Neural cell (in vitro differentiated cells): ENCODE data around the gene JPH2. TPM values are rescaled to one million over a fixed set of nuclear protein-coding genes. Genes with fewer than 3 reads are reported as not detected.

Source experiments
- H2AFZ ChIP-seq: fragments of 200-600, 300-800 bp; sonication (generic), shearing (Covaris generic); 2 replicates; pipeline ENCODE4 v1.6.0; 2014; ENCODE audit warnings: low read depth, mild to moderate bottlenecking, antibody characterized with exemption, low read length, moderate library complexity
- H3F3A ChIP-seq: fragments of 200-600 bp; shearing (Covaris generic); 2 replicates; pipeline ENCODE4 v1.6.1; 2016; ENCODE audit warnings: mild to moderate bottlenecking, moderate library complexity, mixed read lengths, antibody characterized with exemption, low read length; ENCODE audit not compliant: insufficient read depth, poor library complexity, severe bottlenecking
- H3K27ac ChIP-seq: fragments of 200-600, 300-800 bp; sonication (generic), shearing (Covaris generic); 2 replicates; pipeline ENCODE4 v1.5.1; 2014; ENCODE audit warnings: mild to moderate bottlenecking, low read length, moderate library complexity
- H3K27me3 ChIP-seq: fragments of 300-800, 200-600 bp; sonication (generic), shearing (Covaris generic); 2 replicates; pipeline ENCODE4 v1.6.0; 2014; ENCODE audit warnings: mild to moderate bottlenecking, low read depth, low read length, moderate library complexity; ENCODE audit not compliant: insufficient read depth
- H3K36me3 ChIP-seq: fragments of 300-800, 200-600 bp; sonication (generic), shearing (Covaris generic); 2 replicates; pipeline ENCODE4 v1.5.1; 2014; ENCODE audit warnings: mild to moderate bottlenecking, antibody characterized with exemption, low read length, moderate library complexity; ENCODE audit not compliant: insufficient read depth
- H3K4me2 ChIP-seq: fragments of 300-800, 200-600 bp; sonication (generic), shearing (Covaris generic); 2 replicates; pipeline ENCODE4 v1.6.0; 2014; ENCODE audit warnings: mild to moderate bottlenecking, low read length
- H3K4me3 ChIP-seq: fragments of 300-800, 200-600 bp; sonication (generic), shearing (Covaris generic); 2 replicates; pipeline ENCODE4 v1.5.1; 2014; ENCODE audit warnings: mild to moderate bottlenecking, low read length, moderate library complexity
- H3K79me2 ChIP-seq: fragments of 200-600 bp; shearing (Covaris generic); replicated peaks from 2 replicates; pipeline ENCODE4 v1.6.0; 2014; ENCODE audit warnings: mild to moderate bottlenecking, low read length, moderate library complexity; ENCODE audit not compliant: insufficient read depth
- H3K9ac ChIP-seq: fragments of 300-800, 200-600 bp; sonication (generic), shearing (Covaris generic); 2 replicates; pipeline ENCODE4 v1.6.1; 2016; ENCODE audit warnings: mild to moderate bottlenecking, low read length, mixed read lengths
- H3K9me2 ChIP-seq: fragments of 200-600 bp; shearing (Covaris generic); 2 replicates; pipeline ENCODE4 v1.6.1; 2016; ENCODE audit warnings: mild to moderate bottlenecking, low read length, mixed read lengths; ENCODE audit not compliant: insufficient read depth
- H3K9me3 ChIP-seq: fragments of 200-600, 300-800 bp; sonication (generic), shearing (Covaris generic); 2 replicates; pipeline ENCODE4 v1.6.1; 2016; ENCODE audit warnings: mild to moderate bottlenecking, mixed run types, low read length, moderate library complexity, mixed read lengths
- H4K20me1 ChIP-seq: fragments of 200-600 bp; shearing (Covaris generic); 2 replicates; pipeline ENCODE4 v1.6.1; 2016; ENCODE audit warnings: mild to moderate bottlenecking, mixed run types; ENCODE audit not compliant: insufficient read depth
- CTCF ChIP-seq: fragments of 450-650 bp; IDR thresholded peaks from 2 replicates; pipeline ENCODE4 v1.5.1; 2014; ENCODE audit warnings: antibody characterized with exemption, mild to moderate bottlenecking, moderate library complexity; ENCODE audit not compliant: poor library complexity, severe bottlenecking
- EP300 ChIP-seq: fragments of 450-650 bp; conservative IDR thresholded peaks from 2 replicates; pipeline ENCODE4 v1.6.1; 2014; ENCODE audit warnings: antibody characterized with exemption, mild to moderate bottlenecking, moderate library complexity; ENCODE audit not compliant: poor library complexity, severe bottlenecking
- EZH2 ChIP-seq: fragments of 200-600, 300-800 bp; shearing (Covaris generic), sonication (generic); IDR thresholded peaks from 2 replicates; pipeline ENCODE4 v1.6.1; 2014; ENCODE audit warnings: antibody characterized with exemption, low read length, borderline replicate concordance, mild to moderate bottlenecking; ENCODE audit not compliant: insufficient read depth, poor library complexity, severe bottlenecking
- MXI1 ChIP-seq: fragments of 450-650 bp; conservative IDR thresholded peaks from 2 replicates; pipeline ENCODE4 v1.6.1; 2014; ENCODE audit warnings: antibody characterized with exemption, mild to moderate bottlenecking; ENCODE audit not compliant: poor library complexity, severe bottlenecking
- POLR2AphosphoS5 ChIP-seq: IDR thresholded peaks from 2 replicates; pipeline ENCODE4 v1.6.1; 2012
- RAD21 ChIP-seq: fragments of 450-650 bp; conservative IDR thresholded peaks from 2 replicates; pipeline ENCODE4 v1.6.1; 2014; ENCODE audit warnings: antibody characterized with exemption, mild to moderate bottlenecking, moderate library complexity
- REST ChIP-seq: IDR thresholded peaks from 2 replicates; pipeline ENCODE4 v1.6.1; 2012; ENCODE audit warnings: borderline replicate concordance
- SMC3 ChIP-seq: fragments of 450-650 bp; conservative IDR thresholded peaks from 2 replicates; pipeline ENCODE4 v1.6.1; 2014; ENCODE audit warnings: antibody characterized with exemption, mild to moderate bottlenecking, moderate library complexity; ENCODE audit not compliant: poor library complexity
- TAF1 ChIP-seq: IDR thresholded peaks from 2 replicates; pipeline ENCODE4 v1.6.1; 2012; ENCODE audit warnings: low read depth
- polyA plus RNA-seq: library from polyadenylated mRNA; depleted of rRNA; stranded (reverse); fragments of >200 nt; gene quantifications from 2 replicates; pipeline ENCODE4 v1.2.3, GENCODE V29; 2014

Gene JPH2
- polyA plus RNA-seq, 1 donor from 2014 or later = not detected

- Histone ChIP-seq H3K9ac (no peak overlapping the region), H3K9me2 (no peaks in the 10 kb centered on the region), H3K4me2 (no peak overlapping the region), H3K27me3 (no peaks in the 10 kb centered on the region), H3K79me2 (no peaks in the 10 kb centered on the region), H3K4me3 (no peak overlapping the region), H3F3A (no peaks in the 10 kb centered on the region), H2AFZ (no peak overlapping the region), H3K27ac (no peak overlapping the region), H4K20me1 (no peaks in the 10 kb centered on the region), H3K36me3 (no peaks in the 10 kb centered on the region), H3K9me3 (no peaks in the 10 kb centered on the region)
- no peak for TF ChIP-seq RAD21
- TF ChIP-seq EP300 = no peak
Observed at GRCh38 chr20:44228465-44229258, 41.7 kb upstream of the JPH2 start.

- H3K9me2 ChIP-seq = no peaks in the 10 kb centered on the region
- no peak overlapping the region for H3K9ac ChIP-seq
- H3K36me3 ChIP-seq = no peaks in the 10 kb centered on the region
- H3F3A ChIP-seq = no peaks in the 10 kb centered on the region
- no peaks in the 10 kb centered on the region for H3K79me2 ChIP-seq
- TF ChIP-seq CTCF = no peak
- no peak for TF ChIP-seq EZH2
- no peak for TF ChIP-seq EP300
- no peak for TF ChIP-seq SMC3
- TF ChIP-seq REST = no peak
- TF ChIP-seq TAF1 = no peak
- TF ChIP-seq RAD21 = no peak
- TF ChIP-seq POLR2AphosphoS5 = no peak
- no peak for TF ChIP-seq MXI1
- no peak overlapping the region for H2AFZ ChIP-seq
- no peaks in the 10 kb centered on the region for H3K9me3 ChIP-seq
- no peaks in the 10 kb centered on the region for H4K20me1 ChIP-seq
- H3K4me3 ChIP-seq = no peak overlapping the region
- H3K27me3 ChIP-seq = no peaks in the 10 kb centered on the region
- H3K4me2 ChIP-seq = no peak overlapping the region
- H3K27ac ChIP-seq = no peak overlapping the region
Observed at GRCh38 chr20:44224637-44225036, 37.6 kb upstream of the JPH2 start.

- no peaks in the 10 kb centered on the region for H3K27me3 ChIP-seq
Observed at GRCh38 chr20:44223721-44224120, 36.7 kb upstream of the JPH2 start.

More at GRCh38 chr20:44223721-44224120, 36.7 kb upstream of the JPH2 start:
- Histone ChIP-seq H3K4me3 (no peak overlapping the region), H2AFZ (no peak overlapping the region), H3K79me2 (no peaks in the 10 kb centered on the region), H3K9me3 (no peaks in the 10 kb centered on the region), H3F3A (no peaks in the 10 kb centered on the region), H3K9ac (no peak overlapping the region), H3K4me2 (no peak overlapping the region), H4K20me1 (no peaks in the 10 kb centered on the region), H3K36me3 (no peaks in the 10 kb centered on the region), H3K9me2 (no peaks in the 10 kb centered on the region), H3K27ac (no peak overlapping the region)
- TF ChIP-seq CTCF (no peak), EP300 (no peak), SMC3 (no peak)
